ENCODE measurements around the gene ZNF614.
"Not testable (repeated sequence)": the region's sequence is repeated elsewhere in the genome, so short reads cannot be mapped to it uniquely, and the experiment has no call there.

Gene ZNF614

DNA sequence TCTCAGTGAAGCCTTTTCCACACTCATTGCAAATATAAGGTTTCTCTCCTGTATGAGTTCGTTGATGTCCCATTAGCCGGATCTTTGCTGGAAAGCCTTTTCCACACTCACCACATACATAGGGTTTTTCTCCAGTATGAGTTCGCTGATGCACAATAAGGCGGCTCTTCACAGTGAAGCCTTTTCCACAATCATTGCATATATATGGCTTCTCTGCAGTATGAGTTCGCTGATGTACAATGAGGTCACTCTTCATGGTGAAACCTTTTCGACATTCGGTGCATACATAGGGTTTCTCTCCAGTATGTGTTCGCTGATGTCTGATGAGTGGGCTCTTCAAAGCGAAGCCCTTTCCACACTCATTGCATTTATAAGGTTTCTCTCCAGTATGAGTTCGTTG is 34.8 kb downstream of the ZNF614 start:
- no peak for DNase-seq (ENCODE audit: insufficient read length, low spot score)
- no peak for FAIRE-seq

DNA sequence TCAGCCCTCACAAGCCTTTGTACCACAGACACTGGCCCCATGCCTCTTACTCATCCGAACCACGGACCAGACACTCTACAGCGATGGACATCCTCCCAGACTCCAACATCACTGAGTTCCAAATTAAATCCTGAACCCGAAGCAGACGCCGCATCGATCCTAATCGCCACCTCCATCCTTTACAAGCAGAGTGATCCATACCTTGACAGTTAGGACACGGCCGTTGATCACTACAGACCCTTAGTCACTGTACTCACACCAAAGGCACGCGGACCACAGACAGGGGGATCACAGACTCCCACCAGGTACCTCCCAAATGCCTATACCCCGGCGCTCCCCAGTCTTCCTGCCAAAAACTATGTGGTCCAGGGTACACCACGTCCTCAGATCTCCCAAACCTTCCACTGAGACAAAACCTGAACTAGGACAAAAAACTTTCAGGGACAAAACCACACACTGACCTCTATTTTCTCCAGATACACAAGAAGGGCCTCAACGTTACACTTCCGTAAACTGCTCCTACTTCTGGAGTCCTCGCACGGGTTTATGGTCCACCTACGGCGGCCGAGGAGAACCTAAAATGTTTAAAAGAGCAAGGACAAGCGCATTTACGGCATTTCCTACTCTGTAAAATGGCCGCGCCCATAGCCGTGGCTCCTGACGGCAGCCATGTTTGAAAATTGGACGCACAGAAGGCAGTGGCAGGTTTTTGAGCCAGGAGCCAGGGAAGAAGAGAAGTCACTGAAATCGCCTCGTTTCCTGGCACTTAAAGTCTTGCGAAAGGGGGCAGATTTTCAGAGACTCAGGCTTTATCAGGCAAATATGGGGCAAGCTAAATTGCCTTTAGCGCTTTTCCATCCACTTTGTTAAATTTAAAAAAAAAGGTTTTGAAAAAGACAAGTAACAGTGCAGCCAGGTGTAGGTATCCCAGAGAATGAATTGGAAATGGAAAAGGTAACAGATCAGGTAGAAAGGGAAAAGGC is 41.6 kb downstream of the ZNF614 start, which contains the start of gene ZNF350:
TSS of gene ZNF350 (minus strand) at position 532 of the 983 bp plus-strand sequence. CDS start 12,480 bp downstream, outside the sequence.
- DNase-seq (ENCODE audit: insufficient read length, low spot score) (peak; percentile 61), FAIRE-seq (peak; percentile 98)

DNA sequence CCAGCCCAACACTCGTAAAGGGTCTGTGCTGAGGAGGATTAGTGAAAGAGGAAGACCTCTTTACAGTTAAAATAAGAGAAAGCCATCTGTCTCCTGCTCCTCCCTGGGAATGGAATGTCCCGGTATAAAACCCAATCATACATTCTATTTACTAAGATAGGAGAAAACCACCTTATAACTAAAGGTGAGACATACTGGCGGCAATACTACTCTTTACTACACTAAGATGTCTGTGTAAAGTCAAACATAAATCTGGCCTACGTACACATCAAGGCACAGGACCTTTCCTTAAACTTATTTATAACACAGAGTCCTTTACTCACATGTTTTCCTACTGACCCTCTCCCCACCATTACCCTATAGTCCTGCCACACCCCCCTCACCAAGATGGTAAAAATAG is 44.8 kb downstream of the ZNF614 start:
- DNase-seq (ENCODE audit: insufficient read length, low spot score) = no peak
- no peak for FAIRE-seq

DNA sequence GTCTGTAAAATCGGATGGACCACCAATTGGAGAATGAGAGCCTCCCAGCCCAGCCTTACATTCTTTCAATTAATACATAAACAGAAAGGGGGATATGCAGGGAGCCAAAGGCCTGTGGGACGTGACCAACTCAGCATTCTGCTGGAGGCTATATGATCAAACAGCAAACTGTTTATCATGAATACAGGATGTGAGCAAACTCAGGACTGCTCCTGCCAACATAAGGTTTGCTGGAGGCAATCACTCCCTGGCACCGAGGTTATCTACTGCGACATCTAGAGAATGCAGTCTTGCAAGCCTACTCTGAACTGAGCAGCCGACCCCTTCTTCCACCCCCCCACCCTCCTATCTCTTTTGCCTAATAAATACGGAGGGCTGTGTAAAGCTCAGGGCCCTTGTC is 47.3 kb downstream of the ZNF614 start:
- DNase-seq (ENCODE audit: insufficient read length, low spot score); FAIRE-seq: not testable (repeated sequence)

DNA sequence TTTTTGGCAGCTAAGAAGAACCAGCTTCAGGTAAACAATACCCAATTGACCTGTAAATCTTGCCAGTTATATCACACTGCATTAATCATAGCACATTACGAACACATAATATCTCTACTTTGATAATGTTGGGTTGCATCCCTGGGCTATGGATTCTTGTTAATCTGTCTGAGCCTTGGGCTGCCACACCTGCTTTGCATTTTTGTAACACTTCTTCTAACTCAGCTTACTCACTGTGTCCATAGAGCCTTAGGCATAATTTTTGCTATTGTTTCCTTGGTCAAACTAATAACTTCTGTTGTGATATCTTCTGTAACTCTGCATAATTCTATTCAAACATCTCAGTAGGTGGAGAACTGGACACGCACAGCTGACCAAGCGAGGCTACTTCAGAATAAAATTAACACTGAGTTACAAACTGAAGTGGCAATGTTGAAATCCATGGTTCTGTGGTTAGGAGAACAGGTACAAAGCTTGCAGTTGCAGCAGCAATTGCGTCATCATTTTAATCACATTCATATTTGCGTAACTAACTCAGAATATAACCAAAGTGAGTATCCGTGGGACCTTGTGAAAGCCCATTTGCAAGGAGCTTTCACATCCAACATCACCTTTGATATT is 48.0 kb downstream of the ZNF614 start:
- no peak for FAIRE-seq

DNA sequence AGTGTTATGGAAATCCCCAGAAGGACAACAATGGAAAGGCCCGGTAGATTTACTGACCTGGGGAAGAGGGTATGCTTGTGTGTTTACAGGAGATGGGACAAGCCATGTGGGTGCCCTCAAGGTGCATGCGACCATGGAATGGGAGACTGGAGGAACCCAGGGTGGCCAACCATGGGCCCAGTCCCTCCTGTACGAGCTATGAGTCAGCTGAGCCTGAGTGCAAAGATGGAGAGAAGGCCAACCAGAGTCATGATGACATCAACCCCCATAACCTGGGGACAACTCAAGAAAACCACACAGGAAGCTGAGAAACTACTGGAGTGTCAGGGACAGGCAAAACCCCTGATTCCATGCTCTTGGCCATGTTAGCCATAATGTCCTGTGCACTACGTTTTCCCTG is 49.3 kb downstream of the ZNF614 start:
- DNase-seq (ENCODE audit: insufficient read length, low spot score) = no peak
- FAIRE-seq = no peak

More for the DNA sequence above, 48.0 kb downstream of the ZNF614 start:
- no peak for DNase-seq (ENCODE audit: insufficient read length, low spot score)

DNA sequence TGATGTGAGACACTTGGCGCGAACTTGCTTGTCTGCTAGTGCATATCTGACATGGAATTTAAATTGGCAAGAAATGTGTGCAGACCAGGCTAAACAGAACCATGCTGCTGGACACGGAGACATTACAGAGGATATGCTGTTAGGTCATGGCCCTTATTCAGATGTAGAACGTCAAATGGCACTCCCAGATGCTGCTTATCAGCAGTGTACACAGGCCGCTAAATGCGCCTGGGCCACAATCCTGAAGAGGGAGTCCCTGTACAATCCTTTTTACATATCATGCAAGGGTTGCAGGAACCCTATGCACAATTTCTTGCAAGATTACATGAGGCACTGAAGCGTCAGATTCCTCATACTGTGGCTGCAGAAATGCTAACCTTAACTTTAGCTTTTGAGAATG is 50.8 kb downstream of the ZNF614 start:
- FAIRE-seq = no peak
- DNase-seq (ENCODE audit: insufficient read length, low spot score) = no peak

DNA sequence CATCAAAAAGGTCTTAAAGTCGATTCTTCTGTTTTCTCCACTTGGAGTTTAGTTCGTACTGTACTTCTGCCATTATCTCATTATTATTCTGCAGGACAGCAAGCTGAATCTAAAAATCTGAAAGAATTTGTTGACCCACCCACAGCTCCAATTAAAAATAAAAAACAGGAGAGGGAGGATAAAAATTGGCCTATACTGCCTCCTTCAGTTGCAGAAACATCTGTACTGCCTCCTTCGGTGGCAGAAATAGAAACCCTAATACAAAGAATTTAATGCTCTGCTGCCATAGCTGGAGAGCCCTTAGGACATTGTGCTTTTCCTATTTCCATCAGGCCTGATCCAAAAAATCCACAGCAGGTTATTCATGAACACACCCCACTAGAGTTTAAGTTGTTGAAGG is 51.3 kb downstream of the ZNF614 start:
- DNase-seq (ENCODE audit: insufficient read length, low spot score) (no peak), FAIRE-seq (no peak)

DNA sequence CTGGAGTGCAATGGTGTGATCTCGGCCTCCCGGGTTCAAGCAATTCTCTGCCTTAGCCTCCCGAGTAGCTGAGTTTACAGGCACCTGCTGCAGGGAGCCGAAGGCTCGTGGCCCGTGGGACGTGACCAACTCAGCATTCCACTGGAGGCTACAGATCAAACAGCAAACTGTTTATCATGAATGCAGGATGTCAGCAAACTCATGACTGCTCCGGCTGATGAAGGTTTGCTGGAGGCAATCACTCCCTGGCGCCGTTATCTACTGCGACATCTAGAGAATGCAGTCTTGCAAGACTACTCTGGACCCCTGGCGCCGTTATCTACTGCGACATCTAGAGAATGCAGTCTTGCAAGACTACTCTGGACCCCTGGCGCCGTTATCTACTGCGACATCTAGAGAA is 52.4 kb downstream of the ZNF614 start:
- FAIRE-seq; DNase-seq (ENCODE audit: insufficient read length, low spot score): not testable (repeated sequence)

DNA sequence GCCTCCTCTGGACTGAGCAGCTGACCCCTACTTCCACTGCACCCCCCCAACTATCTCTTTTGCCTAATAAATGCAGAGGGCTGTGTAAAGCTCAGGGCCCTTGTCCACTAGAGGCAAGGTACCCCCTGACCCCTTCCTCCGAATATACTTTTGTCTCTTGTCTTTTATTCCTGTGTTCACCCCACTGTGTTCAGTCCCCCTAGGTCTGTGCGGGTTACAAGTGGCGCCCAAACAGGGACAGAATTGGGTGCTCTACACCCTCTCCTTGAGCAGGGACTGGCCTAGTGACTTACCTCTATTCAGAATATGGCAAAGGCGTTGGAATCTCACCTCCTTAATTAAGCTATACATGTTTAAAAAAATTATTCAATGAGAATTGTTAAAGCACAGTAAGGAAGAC is 56.6 kb downstream of the ZNF614 start:
- DNase-seq (ENCODE audit: insufficient read length, low spot score) (no peak), FAIRE-seq (no peak)

DNA sequence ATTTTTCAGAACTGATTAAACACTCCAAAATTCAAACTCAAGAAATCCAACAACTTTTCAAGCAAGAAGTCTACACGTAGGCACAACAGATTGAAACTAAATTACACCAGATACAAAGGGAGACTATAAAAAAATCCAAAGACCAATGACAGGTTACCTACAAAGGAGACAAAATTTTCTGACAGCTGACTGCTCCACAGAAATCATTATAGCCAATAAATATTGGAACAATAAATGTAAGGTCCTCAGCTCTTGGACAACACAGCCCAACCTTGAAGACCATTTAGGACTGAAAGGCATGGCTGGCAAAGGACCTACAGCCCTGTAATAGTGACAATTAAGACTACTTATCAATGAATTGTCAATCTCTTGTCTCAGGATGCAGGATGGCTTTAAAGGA is 57.5 kb downstream of the ZNF614 start:
- DNase-seq (ENCODE audit: insufficient read length, low spot score) (no peak), FAIRE-seq (no peak)

DNA sequence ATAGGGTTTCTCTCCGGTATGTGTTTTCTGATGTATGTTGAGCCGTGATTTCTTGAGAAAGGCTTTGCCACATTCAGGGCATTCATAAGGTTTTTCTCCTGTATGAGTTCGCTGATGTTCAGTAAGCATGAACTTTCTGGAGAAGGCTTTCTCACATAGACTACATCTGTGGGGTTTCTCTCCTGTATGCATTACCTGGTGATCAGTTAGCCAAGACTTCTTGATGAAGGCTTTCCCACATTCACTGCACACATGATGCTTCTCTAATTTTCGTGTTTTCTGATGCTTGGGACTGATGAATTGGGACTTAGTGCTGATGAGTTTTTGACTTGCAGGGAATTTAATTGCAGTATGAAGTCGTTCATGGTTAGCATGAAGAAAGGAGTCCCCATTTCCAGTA is 62.6 kb downstream of the ZNF614 start:
- no peak for FAIRE-seq
- no peak for DNase-seq (ENCODE audit: insufficient read length, low spot score)

All from GM19239 (cell line).